Omental fat pad (tissue), 4 donors: ENCODE data around the gene GAB1. TPM values are rescaled to one million over a fixed set of nuclear protein-coding genes. Genes with fewer than 3 reads are reported as not detected.

Experiments
- ATAC-seq: fragments of 150-250 bp; one replicate; pipeline ENCODE4 v1.9.1; 2016; ENCODE audit warnings: mild to moderate bottlenecking, moderate library complexity; ENCODE audit not compliant: low FRiP score
- DNase-seq: peaks from one replicate; pipeline ENCODE4 v3.0.0-alpha.2; 2019; ENCODE audit warnings: low spot score
- CTCF ChIP-seq, 3 donors: fragments of 450-650 bp; IDR thresholded peaks; one replicate each; pipeline ENCODE4 v1.5.1; 2016 to 2017; ENCODE audit warnings: antibody characterized with exemption in 3 of 3, mild to moderate bottlenecking in 3 of 3, moderate library complexity in 2 of 3
- total RNA-seq, 4 donors: library from RNA; depleted of rRNA; stranded (reverse); fragments of >200 nt; gene quantifications; one replicate each; pipeline ENCODE4 v1.1.0, GENCODE V29; 2016

The GAB1 gene
- total RNA-seq, 4 donors from 2014 or later, result 9.4 to 32.2 (median 29.4) TPM

DNA sequence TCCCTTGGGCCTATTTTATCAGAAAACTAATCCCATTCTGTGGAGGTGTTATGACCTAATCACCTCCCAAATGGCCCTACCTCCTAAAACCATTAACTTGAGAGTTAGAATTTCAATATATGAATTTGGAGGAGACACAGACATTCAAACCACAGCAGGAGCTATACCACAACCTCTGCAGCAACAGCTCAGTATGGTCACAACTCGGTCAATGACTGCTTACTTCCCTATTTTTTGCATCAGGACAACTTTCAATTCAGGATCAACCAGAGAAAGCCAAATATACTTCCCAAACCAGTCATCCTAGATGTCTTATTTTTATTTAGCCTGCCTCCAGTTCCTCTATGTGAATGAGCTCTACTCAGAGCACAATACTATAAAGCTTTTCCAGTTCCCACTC lies 165.6 kb downstream of the GAB1 start:
- no peak for TF ChIP-seq CTCF (IDR thresholded peaks at IDR 0.05)
- DNase-seq (no peak), ATAC-seq (no peak)

DNA sequence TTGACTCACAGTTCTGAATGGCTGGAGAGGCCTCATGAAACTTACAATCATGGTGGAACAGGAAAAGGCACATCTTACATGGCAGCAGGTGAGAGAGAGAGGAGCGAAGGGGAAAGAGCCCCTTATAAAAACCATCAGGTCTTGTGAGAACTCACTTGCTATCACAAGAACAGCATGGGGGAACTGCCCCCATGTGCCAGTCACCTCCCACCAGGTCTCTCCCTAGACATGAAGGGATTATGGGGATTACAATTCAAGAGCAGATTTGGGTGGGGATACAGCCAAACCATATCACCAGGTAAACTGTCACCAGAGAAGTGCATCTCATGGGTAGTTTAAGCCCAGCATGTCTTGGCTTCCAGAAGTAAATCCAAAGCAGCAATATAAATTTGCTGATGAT lies 169.4 kb downstream of the GAB1 start:
- TF ChIP-seq CTCF (IDR thresholded peaks at IDR 0.05), result no peak
- DNase-seq, result no peak
- no peak for ATAC-seq

GRCh38 chr4:143511906-143512305 lies 175.2 kb downstream of the GAB1 start:
- ATAC-seq (no peak), DNase-seq (no peak)
- TF ChIP-seq CTCF (IDR thresholded peaks at IDR 0.05), result no peak

DNA sequence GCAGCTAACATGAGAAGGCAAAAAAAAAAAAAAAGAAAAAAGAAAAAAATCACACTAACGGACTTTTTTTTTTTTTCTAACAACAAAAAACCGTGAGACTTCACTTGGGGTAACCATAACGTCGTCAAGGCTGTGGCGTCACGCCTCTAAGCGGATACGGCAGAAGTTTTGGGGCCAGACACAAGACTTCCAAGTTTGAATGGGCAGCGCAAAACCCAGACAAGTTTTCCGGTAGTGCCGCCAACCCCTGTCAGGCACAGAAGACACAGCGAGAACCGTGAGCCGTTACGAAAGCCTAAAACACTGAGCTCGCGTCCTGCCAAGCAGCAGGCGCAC lies 176.3 kb downstream of the GAB1 start:
- no peak for TF ChIP-seq CTCF (IDR thresholded peaks at IDR 0.05)
- DNase-seq (no peak), ATAC-seq (peak; percentile 55)

GRCh38 chr4:143513314-143514168 lies 176.9 kb downstream of the GAB1 start, which contains the start of gene SMARCA5:
Gene SMARCA5, plus strand, starts transcription at chr4:143513702. Its CDS starts 223 bp downstream, at chr4:143513925.
- ATAC-seq (peak; percentile 98), DNase-seq (peak; percentile 76)
- no peak for TF ChIP-seq CTCF (IDR thresholded peaks at IDR 0.05)

DNA sequence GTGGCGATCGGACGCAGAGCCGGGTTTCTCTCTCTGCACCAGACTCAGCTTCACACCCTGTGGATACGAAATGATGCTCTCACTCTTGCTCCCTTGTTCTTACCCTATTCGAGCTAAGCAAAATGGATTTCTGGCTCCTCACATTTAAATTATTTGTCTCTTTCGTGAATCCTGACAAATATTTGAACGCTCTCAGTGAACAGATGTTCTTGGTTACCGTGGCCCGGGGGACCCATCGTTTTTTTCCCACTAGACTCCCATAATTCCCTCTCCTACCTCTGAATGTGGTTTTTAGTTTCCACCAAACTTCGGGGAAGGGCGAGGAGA lies 177.5 kb downstream of the GAB1 start:
- no peak for DNase-seq
- no peak for TF ChIP-seq CTCF (IDR thresholded peaks at IDR 0.05)
- no peak for ATAC-seq

- DNase-seq (no peak), ATAC-seq (peak; percentile 19)
- no peak for TF ChIP-seq CTCF (IDR thresholded peaks at IDR 0.05)
Observed at GRCh38 chr4:143514497-143514896, 177.8 kb downstream of the GAB1 start.
